Neuron (in vitro differentiated cells): ENCODE results near the gene CCDC136.

Experiments
- H2AFZ ChIP-seq: one replicate; pipeline ENCODE4 v1.6.1; 2013; ENCODE audit warnings: low read depth, mild to moderate bottlenecking, inconsistent platforms, low read length, moderate library complexity
- H3K27me3 ChIP-seq: one replicate; pipeline ENCODE4 v1.6.1; 2013; ENCODE audit warnings: low read length; ENCODE audit not compliant: insufficient read depth
- H3K36me3 ChIP-seq: one replicate; pipeline ENCODE4 v1.6.1; 2013; ENCODE audit warnings: low read length; ENCODE audit not compliant: insufficient read depth
- H3K4me1 ChIP-seq: one replicate; pipeline ENCODE4 v1.6.1; 2013; ENCODE audit warnings: low read length; ENCODE audit not compliant: insufficient read depth
- H3K4me3 ChIP-seq: 2 replicates; pipeline ENCODE4 v1.5.1; 2013; ENCODE audit warnings: mild to moderate bottlenecking, low read length, moderate library complexity
- H3K9me3 ChIP-seq: one replicate; pipeline ENCODE4 v1.6.1; 2013; ENCODE audit warnings: low read length

The CCDC136 gene

DNA sequence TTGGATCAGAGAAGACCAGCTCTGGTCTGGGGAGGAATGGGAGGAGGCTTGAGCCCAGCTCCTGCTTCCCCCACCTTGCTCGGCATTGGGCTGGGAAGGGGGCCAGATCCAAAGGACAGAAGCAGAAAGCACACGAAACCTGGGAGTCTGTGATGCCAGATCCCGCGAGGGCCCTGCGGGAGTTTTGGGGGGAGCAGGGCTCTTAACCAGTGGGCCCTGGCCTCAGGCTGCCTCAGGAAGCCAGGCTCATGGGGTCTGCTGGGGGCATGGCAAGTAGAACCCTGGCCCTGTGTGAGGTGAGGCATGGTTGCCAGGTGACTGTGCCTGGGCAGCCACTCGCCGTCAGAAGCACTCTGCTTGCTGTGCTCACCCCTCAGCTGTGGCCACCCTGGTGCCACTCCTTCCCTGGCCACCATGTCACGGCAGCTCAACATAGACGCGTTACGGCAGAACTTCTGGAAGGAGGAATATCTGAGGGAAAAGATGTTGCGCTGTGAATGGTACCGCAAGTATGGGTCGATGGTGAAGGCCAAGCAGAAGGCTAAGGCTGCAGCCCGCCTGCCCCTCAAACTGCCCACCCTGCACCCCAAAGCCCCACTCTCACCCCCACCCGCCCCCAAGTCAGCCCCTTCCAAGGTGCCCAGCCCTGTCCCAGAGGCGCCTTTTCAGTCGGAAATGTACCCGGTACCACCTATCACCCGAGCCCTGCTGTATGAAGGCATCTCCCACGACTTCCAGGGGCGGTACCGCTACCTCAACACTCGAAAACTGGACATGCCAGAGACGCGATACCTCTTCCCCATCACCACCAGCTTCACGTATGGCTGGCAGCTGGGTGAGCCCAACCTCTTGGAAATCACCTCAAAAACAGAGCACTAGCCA is 74.5 kb downstream of the CCDC136 start:
- no peaks in the 10 kb centered on the region for H3K9me3 ChIP-seq
- peaks cover 16% of the 10 kb centered on the region for H3K36me3 ChIP-seq
- no peak overlapping the region for H2AFZ ChIP-seq
- peaks cover 8% of the 10 kb centered on the region for H3K4me1 ChIP-seq
- no peak overlapping the region for H3K4me3 ChIP-seq
- H3K27me3 ChIP-seq = no peaks in the 10 kb centered on the region

GRCh38 chr7:128867241-128867640 is 75.5 kb downstream of the CCDC136 start:
- Histone ChIP-seq H3K4me1 (peaks cover 8% of the 10 kb centered on the region), H3K27me3 (no peaks in the 10 kb centered on the region), H3K4me3 (no peak overlapping the region), H3K36me3 (peaks cover 16% of the 10 kb centered on the region), H3K9me3 (no peaks in the 10 kb centered on the region), H2AFZ (no peak overlapping the region)

GRCh38 chr7:128867842-128868623 is 76.3 kb downstream of the CCDC136 start:
- peaks cover 16% of the 10 kb centered on the region for H3K36me3 ChIP-seq
- H3K9me3 ChIP-seq = no peaks in the 10 kb centered on the region
- H3K4me3 ChIP-seq = no peak overlapping the region
- H3K4me1 ChIP-seq = peaks cover 8% of the 10 kb centered on the region
- H3K27me3 ChIP-seq = no peaks in the 10 kb centered on the region
- H2AFZ ChIP-seq = no peak overlapping the region

DNA sequence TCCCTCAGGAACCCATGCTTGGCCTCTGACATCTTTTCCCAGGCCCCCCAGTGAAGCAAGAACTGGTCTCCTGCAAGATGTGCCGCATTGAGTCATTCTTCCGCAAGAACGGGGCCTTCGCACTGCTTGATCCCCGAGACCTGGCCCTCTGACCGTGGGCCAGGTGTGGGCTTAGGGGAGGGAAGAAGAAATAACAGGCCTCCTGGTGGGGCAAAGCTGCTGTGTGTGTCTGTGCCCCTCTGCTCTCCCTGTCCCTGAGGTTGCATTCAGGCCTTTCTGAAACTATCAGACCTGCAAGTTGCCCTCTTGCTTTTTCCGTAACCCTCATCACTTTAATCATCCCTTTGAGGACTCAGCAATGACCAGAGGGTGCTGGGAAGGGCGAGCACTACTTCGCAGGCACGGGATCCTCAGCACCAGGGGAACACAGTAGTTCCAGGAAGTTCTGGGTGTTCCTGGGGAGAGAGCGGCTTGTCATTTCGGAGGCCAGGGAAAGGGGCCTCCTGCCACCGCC is 76.9 kb downstream of the CCDC136 start:
- Histone ChIP-seq H3K27me3 (no peaks in the 10 kb centered on the region), H3K36me3 (peaks cover 16% of the 10 kb centered on the region), H3K9me3 (no peaks in the 10 kb centered on the region), H3K4me3 (peak overlapping the region; percentile 38), H2AFZ (no peak overlapping the region), H3K4me1 (peaks cover 7% of the 10 kb centered on the region)

GRCh38 chr7:128869138-128869943 is 77.6 kb downstream of the CCDC136 start:
- H3K4me3 ChIP-seq = peak overlapping the region; percentile 38
- H3K27me3 ChIP-seq = peaks cover under 1% of the 10 kb centered on the region
- peaks cover 4% of the 10 kb centered on the region for H3K4me1 ChIP-seq
- H3K9me3 ChIP-seq = no peaks in the 10 kb centered on the region
- peaks cover 16% of the 10 kb centered on the region for H3K36me3 ChIP-seq
- peak overlapping the region; percentile 58 for H2AFZ ChIP-seq

- Histone ChIP-seq H2AFZ (peak overlapping the region; percentile 58), H3K9me3 (no peaks in the 10 kb centered on the region), H3K4me3 (peak overlapping the region; percentile 38), H3K4me1 (peaks cover 4% of the 10 kb centered on the region), H3K36me3 (peaks cover 15% of the 10 kb centered on the region), H3K27me3 (peaks cover 5% of the 10 kb centered on the region)
Observed at GRCh38 chr7:128869944-128870285, 78.1 kb downstream of the CCDC136 start.

GRCh38 chr7:128871050-128871449 is 79.3 kb downstream of the CCDC136 start:
- Histone ChIP-seq H2AFZ (no peak overlapping the region), H3K4me1 (peaks cover 4% of the 10 kb centered on the region), H3K36me3 (peaks cover 5% of the 10 kb centered on the region), H3K4me3 (no peak overlapping the region), H3K27me3 (peaks cover 10% of the 10 kb centered on the region), H3K9me3 (no peaks in the 10 kb centered on the region)
